B cell (primary cell): Measurements from ENCODE around the gene PRKACA.

Experiments used
- CTCF ChIP-seq: fragments of 200-600 bp; IDR thresholded peaks from one replicate; pipeline ENCODE4 v1.8.0; 2022; ENCODE audit warnings: antibody characterized with exemption, mild to moderate bottlenecking
- EZH2 ChIP-seq: IDR thresholded peaks from 2 replicates; pipeline ENCODE4 v1.6.1; 2012; ENCODE audit warnings: borderline replicate concordance, low read depth, mild to moderate bottlenecking, moderate library complexity, low read length; ENCODE audit not compliant: insufficient read depth, poor library complexity, severe bottlenecking

GRCh38 chr19:14139944-14140343 is 22.4 kb upstream of the PRKACA start:
- TF ChIP-seq CTCF (no peak), EZH2 (no peak)
